CD4-positive, CD25-positive, alpha-beta regulatory T cell (primary cell): Measurements from ENCODE around the gene TMEM9. TPM values are rescaled to one million over a fixed set of nuclear protein-coding genes. Genes with fewer than 3 reads are reported as not detected.
A peak's percentile ranks its signal among the peaks of the same experiment; 100 is the strongest.

Experiments
- ATAC-seq, 2 donors: fragments of 150-1000 bp; cut with Tn5 transposase; one replicate each; pipeline ENCODE4 v1.10.0; 2021; ENCODE audit warnings: low read depth in 2 of 2, moderate number of reproducible peaks in 2 of 2, moderate library complexity in 1 of 2
- DNase-seq, 3 donors: peaks; one replicate each; pipeline versions ENCODE4 v3.0.0 to v3.0.0-alpha.2; 2012 to 2022; ENCODE audit warnings: mixed read lengths in 1 of 3
- H3K27ac ChIP-seq: one replicate; pipeline ENCODE4 v1.7.0; 2013; ENCODE audit warnings: mild to moderate bottlenecking, low read length; ENCODE audit not compliant: insufficient read depth, poor library complexity, severe bottlenecking
- H3K27me3 ChIP-seq: one replicate; pipeline ENCODE4 v1.7.0; 2013; ENCODE audit warnings: low read length; ENCODE audit not compliant: control insufficient read depth, insufficient read depth
- H3K36me3 ChIP-seq: one replicate; pipeline ENCODE4 v1.7.0; 2013; ENCODE audit warnings: mild to moderate bottlenecking, low read length, moderate library complexity; ENCODE audit not compliant: control insufficient read depth, insufficient read depth
- H3K4me1 ChIP-seq: 2 replicates; pipeline ENCODE4 v1.7.0; 2013; ENCODE audit warnings: mild to moderate bottlenecking, low read length; ENCODE audit not compliant: insufficient read depth, control insufficient read depth, poor library complexity, severe bottlenecking
- H3K4me3 ChIP-seq: one replicate; pipeline ENCODE4 v1.7.0; 2013; ENCODE audit warnings: low read depth, mild to moderate bottlenecking, low read length, moderate library complexity
- H3K9me3 ChIP-seq, 2 experiments: 1 replicate in 1 of 2; 2 replicates in 1 of 2; pipeline ENCODE4 v1.7.0; 2013; ENCODE audit warnings: low read length in 2 of 2, mild to moderate bottlenecking in 1 of 2, moderate library complexity in 1 of 2; ENCODE audit not compliant: control insufficient read depth in 2 of 2
- H3K27ac Mint-ChIP-seq, 3 donors: one replicate each; pipeline ENCODE4 v1.8.0; 2020 to 2022; ENCODE audit warnings: mild to moderate bottlenecking in 3 of 3, mixed read lengths in 3 of 3, moderate library complexity in 2 of 3
- H3K27me3 Mint-ChIP-seq: one replicate; pipeline ENCODE4 v1.8.0; 2022; ENCODE audit warnings: mild to moderate bottlenecking, mixed read lengths
- H3K36me3 Mint-ChIP-seq: one replicate; pipeline ENCODE4 v1.8.0; 2020; ENCODE audit warnings: mixed read lengths
- H3K4me1 Mint-ChIP-seq, 4 donors: one replicate each; pipeline ENCODE4 v1.8.0; 2020 to 2022; ENCODE audit warnings: mixed read lengths in 4 of 4, mild to moderate bottlenecking in 1 of 4
- H3K4me3 Mint-ChIP-seq, 4 donors: one replicate each; pipeline ENCODE4 v1.8.0; 2020 to 2022; ENCODE audit warnings: mild to moderate bottlenecking in 4 of 4, mixed read lengths in 4 of 4, moderate library complexity in 3 of 4
- H3K9me3 Mint-ChIP-seq, 7 donors: one replicate each; pipeline ENCODE4 v1.8.0; 2020 to 2022; ENCODE audit warnings: mixed read lengths in 7 of 7, mild to moderate bottlenecking in 3 of 7, moderate library complexity in 2 of 7
- polyA plus RNA-seq, 4 donors: library from polyadenylated mRNA; unstranded; fragments of 300-500 nt; fragmentation: Illumina TruSeq; gene quantifications; one replicate each; pipeline ENCODE4 v1.2.3, GENCODE V29; 2021
- total RNA-seq: library from RNA; stranded (reverse); gene quantifications from one replicate; pipeline ENCODE4 v1.2.3, GENCODE V29; 2022

Gene TMEM9
- total and polyA plus RNA-seq, 5 donors from 2014 or later: 12.1 to 40.6 (median 33.2) TPM

DNA sequence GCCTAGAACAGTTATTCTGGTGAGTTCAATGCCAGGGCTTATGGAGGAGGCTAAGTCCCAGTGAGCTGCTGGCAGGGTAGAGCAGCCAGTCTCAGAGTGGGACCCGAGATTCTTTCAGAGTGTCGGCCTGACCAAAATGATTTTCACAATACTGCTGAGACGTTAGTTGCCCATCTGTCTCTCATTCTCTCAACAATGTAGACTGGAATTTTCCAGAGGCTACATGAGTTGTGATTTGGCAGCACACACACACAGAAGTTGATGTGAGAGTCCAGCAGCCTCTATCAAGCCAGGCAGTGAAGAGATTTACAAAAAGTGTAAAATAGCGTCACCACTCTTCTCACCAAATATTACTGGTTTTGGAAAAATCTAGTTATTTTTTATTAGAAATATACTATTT lies 63.7 kb downstream of the TMEM9 start:
- no peaks in the 10 kb centered on the region for H3K9me3 Mint-ChIP-seq
- ATAC-seq (no peak), DNase-seq (no peak)
- H3K36me3 ChIP-seq: no peaks in the 10 kb centered on the region
- no peaks in the 10 kb centered on the region for H3K9me3 ChIP-seq
- H3K27ac Mint-ChIP-seq: no peak overlapping the region
- no peaks in the 10 kb centered on the region for H3K36me3 Mint-ChIP-seq
- H3K4me3 ChIP-seq: no peak overlapping the region
- H3K27me3 ChIP-seq: peaks cover 2% of the 10 kb centered on the region
- no peak overlapping the region for H3K4me3 Mint-ChIP-seq
- no peak overlapping the region for H3K27ac ChIP-seq
- no peaks in the 10 kb centered on the region for H3K4me1 ChIP-seq
- H3K27me3 Mint-ChIP-seq: peaks cover 26% of the 10 kb centered on the region
- H3K4me1 Mint-ChIP-seq: peaks cover 0 to 2% (median under 1%) of the 10 kb centered on the region in 4 donors

DNA sequence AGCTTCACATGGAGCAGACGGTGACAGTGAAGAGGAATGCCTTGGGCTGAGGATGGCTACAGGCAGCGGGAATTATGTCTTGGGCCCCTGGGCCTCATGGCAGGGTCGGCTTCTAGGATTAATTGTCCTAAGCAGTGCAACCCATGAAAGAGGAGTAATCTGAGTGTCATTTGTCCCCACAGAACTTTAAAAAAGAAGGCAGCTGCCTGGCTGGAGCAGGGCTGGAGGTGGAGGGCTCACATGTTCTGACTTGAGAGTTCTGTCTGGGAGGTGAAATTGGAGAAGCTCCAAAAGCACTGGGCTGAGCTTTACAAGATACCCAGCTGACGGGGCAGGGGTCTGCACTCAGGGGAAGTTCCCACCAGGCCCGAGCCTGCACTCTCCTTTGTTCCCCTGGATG lies 64.7 kb downstream of the TMEM9 start:
- no peak overlapping the region for H3K27ac Mint-ChIP-seq
- H3K27me3 Mint-ChIP-seq: peaks cover 19% of the 10 kb centered on the region
- ATAC-seq: no peak
- H3K4me1 Mint-ChIP-seq: peaks cover 0 to 3% (median under 1%) of the 10 kb centered on the region in 4 donors
- Histone ChIP-seq H3K9me3 (no peaks in the 10 kb centered on the region), H3K36me3 (no peaks in the 10 kb centered on the region), H3K27me3 (peaks cover 4% of the 10 kb centered on the region), H3K4me3 (no peak overlapping the region), H3K4me1 (no peaks in the 10 kb centered on the region), H3K27ac (no peak overlapping the region)
- no peaks in the 10 kb centered on the region for H3K9me3 Mint-ChIP-seq
- no peak overlapping the region for H3K4me3 Mint-ChIP-seq
- H3K36me3 Mint-ChIP-seq: no peaks in the 10 kb centered on the region
- DNase-seq: no peak

DNA sequence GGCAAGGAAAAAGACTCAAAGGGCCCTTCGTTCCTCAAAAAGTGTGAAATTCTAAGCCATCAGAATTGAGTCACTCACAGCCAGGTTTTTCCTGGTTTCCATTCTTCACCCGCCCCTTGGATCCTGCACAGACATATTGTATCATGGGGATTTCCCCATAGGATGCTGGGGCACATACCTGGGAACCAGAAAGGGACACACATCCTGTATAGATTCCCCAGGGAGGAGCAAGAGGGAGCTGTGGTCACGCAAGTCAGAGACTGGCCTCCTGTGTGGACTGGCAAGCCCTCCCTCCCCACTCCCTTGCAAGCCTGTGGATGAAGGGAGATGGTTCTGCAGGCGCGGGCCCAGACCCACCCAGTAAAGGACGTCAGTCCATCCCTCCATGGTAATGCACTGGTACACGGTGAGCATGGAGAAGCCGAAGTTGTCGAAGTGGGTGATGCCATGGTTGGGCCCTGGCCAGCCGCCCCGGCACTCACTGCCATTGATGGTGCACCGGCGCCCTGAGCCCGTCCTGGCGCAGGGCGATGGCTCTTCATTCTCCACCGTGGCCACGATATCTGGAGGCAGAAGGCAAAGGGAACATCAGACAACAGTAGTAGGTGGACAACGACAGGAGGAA lies 65.3 kb downstream of the TMEM9 start:
- DNase-seq (no peak), ATAC-seq (no peak)
- Histone ChIP-seq H3K27me3 (peaks cover 4% of the 10 kb centered on the region), H3K27ac (no peak overlapping the region), H3K4me3 (no peak overlapping the region), H3K36me3 (no peaks in the 10 kb centered on the region), H3K4me1 (no peaks in the 10 kb centered on the region), H3K9me3 (no peaks in the 10 kb centered on the region)
- Mint-ChIP-seq H3K4me3 (no peak overlapping the region), H3K27ac (no peak overlapping the region), H3K4me1 (peaks cover 0 to 4% (median under 1%) of the 10 kb centered on the region in 4 donors), H3K9me3 (no peaks in the 10 kb centered on the region), H3K36me3 (no peaks in the 10 kb centered on the region), H3K27me3 (peaks cover 16% of the 10 kb centered on the region)

DNA sequence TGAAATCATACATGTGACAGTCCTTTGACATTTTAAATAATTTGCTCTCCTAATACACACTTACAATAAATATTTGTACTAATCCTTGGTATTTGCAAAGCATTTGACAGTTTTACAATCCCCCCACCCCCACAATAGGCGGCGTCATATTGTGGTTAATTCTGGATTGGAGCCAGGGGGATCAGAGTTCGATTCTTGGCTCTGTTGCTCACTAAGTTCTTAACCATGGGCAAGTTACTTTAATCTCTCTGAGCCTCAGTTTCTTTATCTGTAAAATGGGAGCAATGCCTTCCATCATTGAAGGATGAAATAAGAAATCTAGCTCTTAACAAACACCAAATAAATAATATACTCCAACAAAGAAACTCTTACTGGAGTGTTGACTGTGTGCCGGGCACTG lies 65.9 kb downstream of the TMEM9 start:
- H3K9me3 ChIP-seq: no peaks in the 10 kb centered on the region
- no peak for DNase-seq
- no peak overlapping the region for H3K27ac ChIP-seq

DNA sequence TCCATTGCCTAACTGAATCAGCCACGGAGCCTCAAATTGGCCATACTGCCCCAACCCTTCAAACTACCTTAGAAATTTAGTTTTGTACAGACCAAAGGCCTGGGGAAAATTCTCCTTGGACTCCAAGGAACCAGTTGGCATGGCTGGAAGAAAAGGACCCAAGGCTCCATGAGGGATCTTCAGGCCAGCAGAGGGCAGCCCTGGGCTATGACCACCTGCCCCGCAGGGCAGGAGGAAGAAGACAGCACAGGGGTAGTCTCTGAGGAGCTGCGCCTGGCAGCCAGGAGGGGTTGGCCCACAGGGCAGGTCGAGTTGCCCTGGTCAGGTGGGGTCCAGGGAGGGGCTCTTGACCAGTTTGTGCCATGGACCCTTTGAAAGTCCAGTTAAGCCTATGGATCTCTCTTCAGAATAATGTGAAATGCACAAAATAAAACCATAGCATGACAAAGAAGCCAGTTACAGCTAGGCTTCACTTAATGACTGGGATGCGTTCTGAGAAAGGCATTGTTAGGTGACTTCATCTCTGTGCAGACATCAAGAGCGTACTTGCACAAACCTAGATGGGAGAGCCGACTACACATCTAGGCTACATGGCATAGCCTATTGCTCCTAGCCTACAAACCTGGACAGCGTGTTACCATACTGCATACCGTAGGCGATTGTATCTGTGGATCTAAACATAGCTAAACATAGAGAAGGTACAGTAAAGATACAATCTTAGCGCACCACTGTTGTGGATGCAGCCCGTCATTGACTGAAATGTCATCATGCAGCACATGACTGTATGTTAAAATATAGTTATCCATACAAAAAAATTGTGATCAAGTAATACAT lies 68.2 kb downstream of the TMEM9 start:
- Mint-ChIP-seq H3K27me3 (peaks cover 8% of the 10 kb centered on the region), H3K27ac (no peak overlapping the region), H3K4me1 (peaks cover 0 to 4% (median under 1%) of the 10 kb centered on the region in 4 donors)

More for the DNA sequence above, 65.9 kb downstream of the TMEM9 start:
- H3K27ac Mint-ChIP-seq: no peak overlapping the region
- no peak for ATAC-seq
- no peaks in the 10 kb centered on the region for H3K36me3 ChIP-seq
- no peak overlapping the region for H3K4me3 Mint-ChIP-seq
- peaks cover 16% of the 10 kb centered on the region for H3K27me3 Mint-ChIP-seq
- H3K36me3 Mint-ChIP-seq: no peaks in the 10 kb centered on the region
- H3K27me3 ChIP-seq: peaks cover 4% of the 10 kb centered on the region
- no peaks in the 10 kb centered on the region for H3K9me3 Mint-ChIP-seq
- H3K4me1 Mint-ChIP-seq: peaks cover 0 to 4% (median under 1%) of the 10 kb centered on the region in 4 donors
- no peaks in the 10 kb centered on the region for H3K4me1 ChIP-seq
- no peak overlapping the region for H3K4me3 ChIP-seq

More for the DNA sequence above, 68.2 kb downstream of the TMEM9 start:
- DNase-seq (peak; percentile 12 to 34 (median 17)), ATAC-seq (peak; percentile 56 to 58)
- H3K27me3 ChIP-seq: peaks cover 4% of the 10 kb centered on the region
- no peaks in the 10 kb centered on the region for H3K36me3 ChIP-seq
- no peak overlapping the region for H3K4me3 ChIP-seq
- H3K27ac ChIP-seq: no peak overlapping the region
- H3K9me3 ChIP-seq: no peaks in the 10 kb centered on the region
- peaks cover 0 to 2% (median 0%) of the 10 kb centered on the region in 7 donors for H3K9me3 Mint-ChIP-seq
- no peaks in the 10 kb centered on the region for H3K4me1 ChIP-seq
- H3K36me3 Mint-ChIP-seq: no peaks in the 10 kb centered on the region
- H3K4me3 Mint-ChIP-seq: no peak overlapping the region

Other genes starting within 250 kb of the TMEM9 start
- 96.9 TPM for gene KIF21B, start 130.8 kb downstream of the TMEM9 start, total RNA-seq
- 1 to 10 TPM; 2.3 to 3.5 (median 3.0) TPM for gene KIF21B, start 130.8 kb downstream of the TMEM9 start, polyA plus RNA-seq
- gene CACNA1S, start 42.0 kb downstream of the TMEM9 start, total RNA-seq: not detected
- gene CACNA1S, start 42.0 kb downstream of the TMEM9 start, polyA plus RNA-seq: not detected
- 0.27 TPM for gene ASCL5, start 27.3 kb downstream of the TMEM9 start, total RNA-seq
- under 1 TPM in 1 of 4 donors, not detected in 3; 0.08 TPM for gene ASCL5, start 27.3 kb downstream of the TMEM9 start, polyA plus RNA-seq
- gene IGFN1, start 36.4 kb upstream of the TMEM9 start, total RNA-seq: not detected
- not detected for gene IGFN1, start 36.4 kb upstream of the TMEM9 start, polyA plus RNA-seq
- not detected for gene PKP1, start 129.0 kb upstream of the TMEM9 start, total RNA-seq
- not detected for gene PKP1, start 129.0 kb upstream of the TMEM9 start, polyA plus RNA-seq
- gene TNNT2, start 223.2 kb upstream of the TMEM9 start, total RNA-seq: not detected
- gene TNNT2, start 223.2 kb upstream of the TMEM9 start, polyA plus RNA-seq: not detected
- not detected for gene LAD1, start 244.8 kb upstream of the TMEM9 start, total RNA-seq
- gene LAD1, start 244.8 kb upstream of the TMEM9 start, polyA plus RNA-seq: not detected